Neuronal stem cell (in vitro differentiated cells): ENCODE data around the gene FRMD5.

Experiments used
- DNase-seq: peaks from one replicate; pipeline ENCODE4 v3.0.0-alpha.2; 2013; ENCODE audit warnings: low spot score
- H2AFZ ChIP-seq: one replicate; pipeline ENCODE4 v1.6.1; 2013; ENCODE audit warnings: mild to moderate bottlenecking, low read length, inconsistent platforms
- H2AK5ac ChIP-seq: 2 replicates; pipeline ENCODE4 v1.6.1; 2013; ENCODE audit warnings: low read depth, mild to moderate bottlenecking, inconsistent platforms, low read length, moderate library complexity, mixed read lengths
- H2BK120ac ChIP-seq: 2 replicates; pipeline ENCODE4 v1.6.1; 2013; ENCODE audit warnings: low read depth, mild to moderate bottlenecking, inconsistent platforms, low read length, moderate library complexity, mixed read lengths
- H2BK12ac ChIP-seq: one replicate; pipeline ENCODE4 v1.6.1; 2013; ENCODE audit warnings: low read length, inconsistent platforms
- H2BK15ac ChIP-seq: 2 replicates; pipeline ENCODE4 v1.6.1; 2013; ENCODE audit warnings: mild to moderate bottlenecking, low read length, inconsistent platforms, mixed read lengths
- H2BK5ac ChIP-seq: one replicate; pipeline ENCODE4 v1.6.1; 2013; ENCODE audit warnings: inconsistent platforms, mild to moderate bottlenecking, low read length, moderate library complexity
- H3K14ac ChIP-seq: one replicate; pipeline ENCODE4 v1.6.1; 2013; ENCODE audit warnings: low read length, inconsistent platforms
- H3K18ac ChIP-seq: 2 replicates; pipeline ENCODE4 v1.6.1; 2013; ENCODE audit warnings: low read length, inconsistent platforms
- H3K23ac ChIP-seq: 2 replicates; pipeline ENCODE4 v1.6.1; 2013; ENCODE audit warnings: low read depth, mild to moderate bottlenecking, mixed read lengths, low read length, inconsistent platforms; ENCODE audit not compliant: poor library complexity
- H3K27ac ChIP-seq: replicated peaks from 3 replicates; pipeline ENCODE4 v1.5.1; 2013; ENCODE audit warnings: low read length, inconsistent platforms
- H3K27me3 ChIP-seq, 3 experiments: 2 replicates each; pipeline ENCODE4 v1.6.1; 2013; ENCODE audit warnings: low read length in 3 of 3, mild to moderate bottlenecking in 2 of 3, inconsistent platforms in 1 of 3, low read depth in 1 of 3, mixed read lengths in 1 of 3, moderate library complexity in 1 of 3; ENCODE audit not compliant: control insufficient read depth in 3 of 3, insufficient read depth in 3 of 3
- H3K36me3 ChIP-seq, 2 donors: replicated peaks in 1 of 2; 2 replicates each; pipeline ENCODE4 v1.6.1; 2013; ENCODE audit warnings: low read length in 2 of 2; ENCODE audit not compliant: control insufficient read depth in 2 of 2, insufficient read depth in 2 of 2
- H3K4ac ChIP-seq: 2 replicates; pipeline ENCODE4 v1.6.1; 2013; ENCODE audit warnings: inconsistent platforms, mild to moderate bottlenecking, low read length, moderate library complexity
- H3K4me1 ChIP-seq, 2 donors: 1 replicate in 1 of 2; 2 replicates in 1 of 2; pipeline ENCODE4 v1.6.1; 2013; ENCODE audit warnings: low read length in 2 of 2, low read depth in 1 of 2; ENCODE audit not compliant: control insufficient read depth in 2 of 2, insufficient read depth in 1 of 2
- H3K4me2 ChIP-seq: one replicate; pipeline ENCODE4 v1.6.1; 2013; ENCODE audit warnings: mild to moderate bottlenecking, low read length, inconsistent platforms; ENCODE audit not compliant: insufficient read depth, poor library complexity, severe bottlenecking
- H3K4me3 ChIP-seq, 2 donors: 2 replicates each; pipeline ENCODE4 v1.5.1; 2013; ENCODE audit warnings: low read length in 2 of 2, mild to moderate bottlenecking in 2 of 2, inconsistent platforms in 1 of 2, moderate library complexity in 1 of 2
- H3K79me1 ChIP-seq: one replicate; pipeline ENCODE4 v1.6.1; 2013; ENCODE audit warnings: low read depth, mild to moderate bottlenecking, inconsistent platforms, low read length, moderate library complexity
- H3K9ac ChIP-seq: one replicate; pipeline ENCODE4 v1.6.1; 2013; ENCODE audit warnings: mild to moderate bottlenecking, low read depth, low read length, inconsistent platforms; ENCODE audit not compliant: poor library complexity
- H3K9me3 ChIP-seq, 2 donors: replicated peaks in 1 of 2; 2 replicates each; pipeline versions ENCODE3 to v1.6.1; 2013; ENCODE audit warnings: low read length in 2 of 2, mild to moderate bottlenecking in 2 of 2, inconsistent platforms in 1 of 2, low read depth in 1 of 2, mixed read lengths in 1 of 2, moderate library complexity in 1 of 2; ENCODE audit not compliant: control insufficient read depth in 2 of 2, insufficient read depth in 1 of 2
- H4K8ac ChIP-seq: one replicate; pipeline ENCODE4 v1.6.1; 2013; ENCODE audit warnings: low read depth, mild to moderate bottlenecking, inconsistent platforms, low read length, moderate library complexity
- H4K91ac ChIP-seq: one replicate; pipeline ENCODE4 v1.6.1; 2013; ENCODE audit warnings: low read length, low read depth, mild to moderate bottlenecking, inconsistent platforms; ENCODE audit not compliant: poor library complexity
- WGBS, 2 donors: extraction: QIAGEN DNeasy Blood & Tissue Kit; methylation state at CpG; one replicate each; pipeline ENCODE4 v1.1.7; 2013; ENCODE audit warnings: missing lambda C conversion rate in 2 of 2, mixed read lengths in 1 of 2; ENCODE audit not compliant: insufficient read length in 2 of 2, insufficient replicate concordance in 1 of 2; ENCODE audit errors: extremely low coverage in 2 of 2; 5-methylcytosine and 5-hydroxymethylcytosine counted together

FRMD5 gene

DNA sequence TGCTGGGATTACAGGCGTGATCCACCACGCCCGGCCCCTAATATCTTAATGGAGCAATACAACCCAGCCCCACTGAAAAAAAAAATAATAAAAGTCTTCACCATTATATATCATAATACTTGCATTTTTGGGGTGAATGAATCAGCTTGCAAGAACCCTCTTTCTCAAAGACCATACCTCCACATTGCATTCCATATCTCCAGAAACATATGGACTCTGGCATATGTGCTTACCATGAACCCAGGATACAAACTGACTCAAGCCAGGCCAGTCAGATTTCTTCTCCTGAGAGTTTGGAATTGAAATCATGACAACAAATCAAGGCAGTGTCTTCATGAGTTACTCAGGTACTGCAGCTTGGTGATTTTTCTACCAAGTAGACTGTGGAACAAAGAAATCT lies 101.2 kb downstream of the FRMD5 start:
- Histone ChIP-seq H2BK5ac (no peak overlapping the region), H3K79me1 (no peaks in the 10 kb centered on the region), H3K14ac (no peak overlapping the region), H3K4me1 (no peaks in the 10 kb centered on the region), H4K91ac (no peak overlapping the region), H3K4me3 (no peak overlapping the region), H3K4me2 (no peak overlapping the region), H4K8ac (no peak overlapping the region), H2AFZ (no peak overlapping the region), H2BK12ac (no peak overlapping the region), H3K4ac (no peak overlapping the region), H2AK5ac (no peak overlapping the region), H3K18ac (no peak overlapping the region), H3K23ac (no peak overlapping the region), H3K9ac (no peak overlapping the region), H3K27ac (no peak overlapping the region), H2BK120ac (no peak overlapping the region), H3K9me3 (no peaks in the 10 kb centered on the region), H3K36me3 (no peaks in the 10 kb centered on the region), H3K27me3 (peaks cover 0 to 56% (median 0%) of the 10 kb centered on the region in 3 experiments), H2BK15ac (no peak overlapping the region)
- WGBS, 2 donors: no CpG with 5 or more reads among the region's 3 CpGs
- no peak for DNase-seq

DNA sequence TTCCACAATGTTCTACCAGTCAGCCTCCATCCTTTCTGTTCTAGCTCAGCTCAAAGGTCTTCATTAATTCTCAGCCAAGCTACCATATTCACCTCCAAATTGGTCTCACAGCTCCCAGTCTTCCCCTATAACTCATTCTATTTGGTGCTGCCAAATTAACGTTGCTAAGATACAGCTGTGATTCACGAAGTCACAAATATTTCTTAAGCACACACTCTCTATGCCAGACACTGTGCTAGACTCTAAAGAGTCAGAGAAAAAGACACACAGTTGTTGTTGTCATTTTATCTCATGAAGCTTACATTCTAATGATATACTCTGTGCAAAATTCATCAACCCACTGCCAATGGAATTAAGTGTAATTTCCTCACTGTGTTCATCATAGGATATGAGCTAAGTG lies 102.8 kb downstream of the FRMD5 start:
- Histone ChIP-seq H2AK5ac (no peak overlapping the region), H3K14ac (no peak overlapping the region), H3K4me3 (no peak overlapping the region), H2BK5ac (no peak overlapping the region), H3K4me2 (no peak overlapping the region), H4K8ac (no peak overlapping the region), H4K91ac (no peak overlapping the region), H3K9me3 (no peaks in the 10 kb centered on the region), H3K27ac (no peak overlapping the region), H3K36me3 (no peaks in the 10 kb centered on the region), H3K18ac (no peak overlapping the region), H3K4ac (no peak overlapping the region), H2BK12ac (no peak overlapping the region), H2BK15ac (no peak overlapping the region), H3K27me3 (peaks cover 0 to 42% (median 0%) of the 10 kb centered on the region in 3 experiments), H2BK120ac (no peak overlapping the region), H3K23ac (no peak overlapping the region), H3K4me1 (no peaks in the 10 kb centered on the region), H3K79me1 (no peaks in the 10 kb centered on the region), H3K9ac (no peak overlapping the region), H2AFZ (no peak overlapping the region)
- no peak for DNase-seq
- no CpG with 5 or more reads among the region's 2 CpGs for WGBS, 2 donors

DNA sequence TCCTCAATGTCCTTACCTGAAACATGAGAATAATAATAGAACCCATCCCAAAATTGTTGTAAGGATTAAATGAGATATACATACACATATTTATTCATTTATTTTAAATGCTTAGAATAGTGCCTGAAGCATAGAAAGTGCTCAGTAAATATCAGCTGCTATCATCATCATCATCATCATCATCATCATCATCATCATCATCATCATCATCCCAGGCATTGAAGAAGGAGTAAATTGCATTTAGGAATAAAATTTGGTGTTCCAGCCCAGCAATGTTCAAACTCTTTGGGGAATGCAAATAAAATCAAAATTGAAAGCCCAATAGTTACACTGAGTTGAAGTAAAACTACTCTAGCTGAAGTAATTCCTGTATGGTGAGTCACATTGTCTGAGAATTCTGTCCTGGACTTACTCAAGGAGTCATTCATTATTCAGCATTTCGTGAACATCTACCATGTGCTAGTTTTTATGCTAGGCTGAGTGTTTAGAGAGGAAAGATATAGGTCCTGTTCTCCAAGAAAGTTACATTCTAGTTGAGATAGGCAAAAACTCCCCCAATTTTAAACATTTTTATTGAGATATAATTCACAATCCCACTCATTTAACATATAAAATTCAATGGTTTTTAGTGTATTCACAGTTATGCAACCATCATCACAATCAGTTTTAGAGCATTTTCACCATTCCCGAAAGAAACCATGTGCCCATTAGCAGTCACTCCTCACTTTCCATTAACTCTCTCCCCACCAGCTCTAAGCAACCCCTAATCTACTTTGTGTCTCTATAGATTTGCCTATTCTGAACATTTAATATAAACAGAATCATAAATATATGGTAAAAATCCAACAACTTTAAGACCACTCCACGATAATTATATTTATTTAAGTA lies 107.2 kb downstream of the FRMD5 start:
- no peaks in the 10 kb centered on the region for H3K9me3 ChIP-seq
- no peak overlapping the region for H3K18ac ChIP-seq
- no CpG with 5 or more reads among the region's 3 CpGs for WGBS, 2 donors
- no peak overlapping the region for H4K91ac ChIP-seq
- no peak overlapping the region for H2BK15ac ChIP-seq
- H3K79me1 ChIP-seq: no peaks in the 10 kb centered on the region
- H3K27ac ChIP-seq: no peak overlapping the region
- no peak overlapping the region for H3K14ac ChIP-seq
- no peak overlapping the region for H3K4me3 ChIP-seq
- no peak overlapping the region for H2BK5ac ChIP-seq
- H4K8ac ChIP-seq: no peak overlapping the region
- no peak overlapping the region for H3K4ac ChIP-seq
- no peaks in the 10 kb centered on the region for H3K4me1 ChIP-seq
- H3K4me2 ChIP-seq: no peak overlapping the region
- H2AFZ ChIP-seq: no peak overlapping the region
- H3K36me3 ChIP-seq: no peaks in the 10 kb centered on the region
- H3K23ac ChIP-seq: no peak overlapping the region
- no peak for DNase-seq
- no peak overlapping the region for H2BK120ac ChIP-seq
- H3K27me3 ChIP-seq: peaks cover 0 to 16% (median 0%) of the 10 kb centered on the region in 3 experiments
- no peak overlapping the region for H3K9ac ChIP-seq
- no peak overlapping the region for H2BK12ac ChIP-seq
- H2AK5ac ChIP-seq: no peak overlapping the region

DNA sequence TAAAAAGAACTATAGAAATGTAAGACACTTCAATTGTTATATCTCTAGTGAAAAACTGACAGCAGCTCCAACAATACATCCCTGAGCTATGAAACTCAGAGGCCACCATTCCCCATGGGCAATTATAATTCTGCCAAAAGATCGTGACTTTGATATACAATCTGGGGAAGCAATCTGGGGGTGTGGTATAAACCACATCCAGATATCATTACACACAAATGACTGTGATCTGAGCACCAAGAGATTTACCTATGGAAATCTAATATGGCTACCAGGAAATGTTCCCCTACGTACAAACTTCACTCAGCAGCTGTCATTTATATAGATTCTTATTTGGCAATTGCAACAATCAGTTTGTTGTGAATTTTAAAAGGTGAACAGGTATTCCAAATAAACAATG lies 110.3 kb downstream of the FRMD5 start:
- no CpG with 5 or more reads among the region's 2 CpGs for WGBS, 2 donors
- no peak overlapping the region for H3K14ac ChIP-seq
- H3K18ac ChIP-seq: no peak overlapping the region
- DNase-seq: no peak
- H2BK120ac ChIP-seq: no peak overlapping the region
- no peak overlapping the region for H3K4ac ChIP-seq
- H3K4me1 ChIP-seq: no peaks in the 10 kb centered on the region
- H2BK15ac ChIP-seq: no peak overlapping the region
- no peak overlapping the region for H2AFZ ChIP-seq
- H2BK12ac ChIP-seq: no peak overlapping the region
- no peak overlapping the region for H4K91ac ChIP-seq
- no peak overlapping the region for H3K23ac ChIP-seq
- H2AK5ac ChIP-seq: no peak overlapping the region
- H3K9ac ChIP-seq: no peak overlapping the region
- H3K4me3 ChIP-seq: no peak overlapping the region
- H2BK5ac ChIP-seq: no peak overlapping the region
- H3K27me3 ChIP-seq: peaks cover 0 to 4% (median 0%) of the 10 kb centered on the region in 3 experiments
- no peak overlapping the region for H3K4me2 ChIP-seq
- no peak overlapping the region for H4K8ac ChIP-seq
- H3K79me1 ChIP-seq: no peaks in the 10 kb centered on the region
- H3K36me3 ChIP-seq: no peaks in the 10 kb centered on the region
- no peak overlapping the region for H3K27ac ChIP-seq
- H3K9me3 ChIP-seq: no peaks in the 10 kb centered on the region
